Transverse colon (tissue), 4 donors: ENCODE measurements around the gene RPL10. TPM values are rescaled to one million over a fixed set of nuclear protein-coding genes. Genes with fewer than 3 reads are reported as not detected.
"Not testable (repeated sequence)": the region's sequence is repeated elsewhere in the genome, so short reads cannot be mapped to it uniquely, and the experiment has no call there.

Experiments used
- DNase-seq: peaks from one replicate; pipeline ENCODE4 v3.0.0-alpha.2; 2019
- H3K27ac ChIP-seq, 4 donors: fragments of 200-600 bp; sonication (generic); 2 replicates each; pipeline ENCODE4 v1.5.1; 2016 to 2018; ENCODE audit warnings: inconsistent platforms in 4 of 4
- H3K27me3 ChIP-seq: fragments of 200-600 bp; sonication (generic); 2 replicates; pipeline ENCODE4 v1.5.1; 2017; ENCODE audit warnings: inconsistent platforms
- H3K36me3 ChIP-seq, 4 donors: fragments of 200-600 bp; sonication (generic); 2 replicates each; pipeline ENCODE4 v1.5.1; 2017 to 2019; ENCODE audit warnings: inconsistent platforms in 4 of 4
- H3K4me1 ChIP-seq, 4 donors: fragments of 200-600 bp; sonication (generic); 2 replicates each; pipeline ENCODE4 v1.5.1; 2017 to 2020; ENCODE audit warnings: inconsistent platforms in 4 of 4
- H3K4me3 ChIP-seq, 4 donors: fragments of 200-600 bp; sonication (generic); 1 replicate in 1 of 4; 2 replicates in 3 of 4; pipeline versions ENCODE4 v1.5.1 to v1.6.1; 2017 to 2019; ENCODE audit warnings: inconsistent platforms in 4 of 4
- H3K9me3 ChIP-seq, 2 donors: fragments of 200-600 bp; sonication (generic); 2 replicates each; pipeline ENCODE4 v1.5.1; 2017 to 2019; ENCODE audit warnings: inconsistent platforms in 2 of 2
- CTCF ChIP-seq, 5 experiments: fragments of 200-600 bp in 3 of 5; fragments of 450-650 bp in 2 of 5; sonication (generic) in 3 of 5; IDR thresholded peaks; 1 replicate in 2 of 5; 2 replicates in 3 of 5; pipeline ENCODE4 v1.5.1; 2016 to 2017; ENCODE audit warnings: antibody characterized with exemption in 5 of 5, inconsistent platforms in 3 of 5, mild to moderate bottlenecking in 2 of 5, moderate library complexity in 1 of 5
- EP300 ChIP-seq: sonication (generic); formaldehyde crosslinking; IDR thresholded peaks from one replicate; pipeline ENCODE4 v1.6.1; 2017; ENCODE audit warnings: antibody characterized with exemption, low read depth
- POLR2A ChIP-seq: fragments of 450-650 bp; IDR thresholded peaks from one replicate; pipeline ENCODE4 v1.6.1; 2016; ENCODE audit warnings: antibody characterized with exemption, mild to moderate bottlenecking, moderate library complexity
- POLR2AphosphoS5 ChIP-seq, 3 donors: sonication (generic); formaldehyde crosslinking; IDR thresholded peaks; one replicate each; pipeline ENCODE4 v1.6.1; 2016; ENCODE audit warnings: antibody characterized with exemption in 3 of 3
- WGBS, 2 donors: methylation state at CpG; one replicate each; pipeline ENCODE4 v1.1.5; 2018; ENCODE audit warnings: low coverage in 1 of 2; 5-methylcytosine and 5-hydroxymethylcytosine counted together
- in situ Hi-C, 4 donors: fragments of 200-750 bp; cut with MboI; loops; one replicate each; pipeline versions ENCODE4 v1.15.0 to v1.15.1; 2017; ENCODE audit warnings: low sequenced_read_pairs in 3 of 4, low pct_ligation_motif_present in 1 of 4, low pct_unique_long_range_greater_than_20kb in 1 of 4
- intact Hi-C: fragments of 100-400 bp; cut with DNase I; formaldehyde crosslinking; loops from one replicate; pipeline ENCODE4 v1.15.1; 2023; ENCODE audit warnings: low total_unique reads
- total RNA-seq, 4 donors: library from RNA; depleted of rRNA; stranded (reverse); fragments of >200 nt; gene quantifications; one replicate each; pipeline ENCODE4 v1.1.0, GENCODE V29; 2016

RPL10 gene
- total RNA-seq, 4 donors from 2014 or later: 1,352 to 4,861 (median 3,415) TPM

DNA sequence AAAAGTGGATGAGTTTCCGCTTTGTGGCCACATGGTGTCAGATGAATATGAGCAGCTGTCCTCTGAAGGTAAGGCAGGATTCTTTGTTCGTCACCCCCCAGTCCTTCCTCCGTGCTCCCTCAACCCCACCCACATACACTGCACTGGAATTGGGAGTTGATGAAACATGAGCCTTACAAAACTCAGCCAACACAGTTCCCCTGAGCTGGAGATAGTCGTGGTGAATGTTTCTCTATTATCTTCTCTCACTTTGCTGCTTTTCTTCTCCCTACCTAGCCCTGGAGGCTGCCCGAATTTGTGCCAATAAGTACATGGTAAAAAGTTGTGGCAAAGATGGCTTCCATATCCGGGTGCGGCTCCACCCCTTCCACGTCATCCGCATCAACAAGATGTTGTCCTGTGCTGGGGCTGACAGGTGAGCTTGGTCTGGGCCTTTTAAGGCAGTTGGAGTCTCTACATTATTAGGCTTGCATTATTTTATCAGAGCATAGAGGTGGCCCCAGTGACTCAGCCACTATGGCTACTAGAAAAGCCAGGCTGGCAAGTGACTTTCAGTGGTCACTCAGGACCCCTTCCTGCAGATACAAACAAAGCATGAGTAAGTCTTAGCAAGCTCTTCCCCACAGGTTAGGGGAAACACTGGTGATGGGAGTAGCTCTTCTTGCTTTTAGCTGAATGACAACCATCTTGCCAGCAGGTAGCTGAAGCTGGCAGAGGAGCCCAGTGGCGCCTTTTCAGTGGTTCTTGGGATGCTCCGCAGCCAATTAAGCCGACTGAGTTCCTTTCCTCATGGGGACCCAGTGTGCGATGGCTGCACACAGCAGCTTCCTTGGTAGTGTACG is 1.6 kb downstream of the RPL10 start:
- 0 to 65% methylated on average over 1 to 14 of the region's 14 CpGs for WGBS, 2 donors
- no peaks in the 10 kb centered on the region for H3K27me3 ChIP-seq
- peak overlapping the region; percentile 60 to 84 (median 67) for H3K4me3 ChIP-seq
- intact Hi-C loops: loop anchor here (5.0 kb wide), 1 partner anchor 47 kb away; no protein-coding TSS in a partner anchor
- DNase-seq: no peak
- no peaks in the 10 kb centered on the region for H3K9me3 ChIP-seq
- in situ Hi-C loops: loop anchor here in 3 of 4 donors (25.0 kb wide), 1 partner anchor 138 kb away; the partner anchor contains the start of genes G6PD (in 3 of the 3) and IKBKG (in 3 of the 3)
- peak overlapping the region; percentile 97 to 99 (median 98) for H3K27ac ChIP-seq
- TF ChIP-seq EP300 (no peak), POLR2AphosphoS5 (IDR thresholded peaks at IDR 0.05) (no peak), CTCF (IDR thresholded peaks at IDR 0.05) (no peak), POLR2A (no peak)
- H3K36me3 ChIP-seq: peaks cover 0 to 10% (median 0%) of the 10 kb centered on the region in 4 donors
- peaks cover 0 to 20% (median 8%) of the 10 kb centered on the region in 4 donors for H3K4me1 ChIP-seq

DNA sequence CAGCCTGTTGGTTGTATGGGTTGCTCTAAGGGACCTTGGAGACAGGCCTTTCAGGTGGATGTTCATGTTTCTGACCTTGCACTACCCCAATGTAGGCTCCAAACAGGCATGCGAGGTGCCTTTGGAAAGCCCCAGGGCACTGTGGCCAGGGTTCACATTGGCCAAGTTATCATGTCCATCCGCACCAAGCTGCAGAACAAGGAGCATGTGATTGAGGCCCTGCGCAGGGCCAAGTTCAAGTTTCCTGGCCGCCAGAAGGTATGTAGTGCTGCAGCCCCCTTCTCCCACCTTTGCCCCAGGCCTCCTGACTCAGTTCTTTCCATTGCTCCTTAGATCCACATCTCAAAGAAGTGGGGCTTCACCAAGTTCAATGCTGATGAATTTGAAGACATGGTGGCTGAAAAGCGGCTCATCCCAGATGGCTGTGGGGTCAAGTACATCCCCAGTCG is 2.2 kb downstream of the RPL10 start:
- Histone ChIP-seq H3K4me3 (peak overlapping the region in 1 of 4 donors; percentile 84), H3K27ac (peak overlapping the region; percentile 97 to 99 (median 98))
- 77% methylated on average over 6 of the region's 6 CpGs; no CpG with 5 or more reads in 1 of the 2 donors for WGBS, 2 donors

GRCh38 chrX:154401045-154401799 is 3.0 kb downstream of the RPL10 start:
- peak overlapping the region in 1 of 4 donors; percentile 97 for H3K27ac ChIP-seq
- peaks cover 0 to 10% (median 0%) of the 10 kb centered on the region in 4 donors for H3K36me3 ChIP-seq
- DNase-seq: no peak
- intact Hi-C loops: no loop called here
- no peak overlapping the region for H3K4me3 ChIP-seq
- TF ChIP-seq CTCF (IDR thresholded peaks at IDR 0.05) (no peak), POLR2AphosphoS5 (IDR thresholded peaks at IDR 0.05) (peak in 1 of 3 donors; percentile 30)
- no peaks in the 10 kb centered on the region for H3K27me3 ChIP-seq
- in situ Hi-C loops: loop anchor here in 3 of 4 donors (25.0 kb wide), 1 partner anchor 136 kb away; the partner anchor contains the start of genes G6PD (in 3 of the 3) and IKBKG (in 3 of the 3)
- no peaks in the 10 kb centered on the region for H3K9me3 ChIP-seq
- peaks cover 0 to 20% (median 8%) of the 10 kb centered on the region in 4 donors for H3K4me1 ChIP-seq
- WGBS, 2 donors: 46% methylated on average over 6 of the region's 6 CpGs; no CpG with 5 or more reads in 1 of the 2 donors

More for the DNA sequence above, 2.2 kb downstream of the RPL10 start:
- Histone ChIP-seq H3K36me3 (peaks cover 0 to 10% (median 0%) of the 10 kb centered on the region in 4 donors), H3K4me1 (peaks cover 0 to 20% (median 8%) of the 10 kb centered on the region in 4 donors)
- H3K9me3 ChIP-seq, intact Hi-C loops, H3K27me3 ChIP-seq, DNase-seq: not testable (repeated sequence)
- in situ Hi-C loops: loop anchor here in 3 of 4 donors (25.0 kb wide), 1 partner anchor 137 kb away; the partner anchor contains the start of genes G6PD (in 3 of the 3) and IKBKG (in 3 of the 3)

DNA sequence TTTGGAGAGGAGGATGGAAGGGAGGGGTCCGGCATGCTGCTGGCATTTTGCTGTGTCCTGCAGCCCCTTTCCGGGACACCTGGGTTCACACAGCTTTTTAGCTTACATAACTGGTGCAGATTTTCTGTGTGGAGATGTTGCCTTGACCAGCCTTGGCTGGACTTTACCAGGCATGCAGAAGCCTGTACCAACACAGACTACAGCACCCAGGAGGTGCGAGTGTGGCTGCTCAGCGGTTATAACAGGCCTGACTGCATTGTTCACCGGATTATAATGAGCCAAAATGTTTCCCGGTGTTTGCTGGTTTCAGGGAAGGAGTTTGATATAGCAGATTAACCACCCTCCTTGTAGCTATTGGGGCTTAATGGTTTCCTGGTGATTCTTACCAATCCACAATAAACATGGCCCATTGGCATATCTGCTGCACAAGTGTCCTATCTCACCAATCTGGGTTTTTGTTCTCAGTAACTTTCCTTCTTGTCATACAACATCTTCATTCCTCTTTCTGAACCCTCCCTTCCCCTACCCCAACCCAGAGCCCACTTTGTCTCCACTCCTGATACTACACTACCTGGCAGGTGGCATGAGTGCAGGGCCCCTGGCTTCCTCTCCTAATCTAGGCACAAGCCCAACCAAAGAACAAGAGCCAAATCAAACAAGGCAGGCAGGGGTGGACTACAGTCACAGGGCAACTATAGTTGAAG is 3.9 kb downstream of the RPL10 start:
- H3K4me1 ChIP-seq: peaks cover 0 to 16% (median 8%) of the 10 kb centered on the region in 4 donors
- no peaks in the 10 kb centered on the region for H3K27me3 ChIP-seq
- DNase-seq: no peak
- no peak overlapping the region for H3K4me3 ChIP-seq
- no peaks in the 10 kb centered on the region for H3K9me3 ChIP-seq
- H3K36me3 ChIP-seq: peaks cover 0 to 10% (median 0%) of the 10 kb centered on the region in 4 donors
- intact Hi-C loops: no loop called here
- WGBS, 2 donors: 74% methylated on average over 6 of the region's 6 CpGs; no CpG with 5 or more reads in 1 of the 2 donors
- TF ChIP-seq POLR2A: no peak
- TF ChIP-seq POLR2AphosphoS5 (IDR thresholded peaks at IDR 0.05): no peak
- no peak for TF ChIP-seq EP300
- no peak for TF ChIP-seq CTCF (IDR thresholded peaks at IDR 0.05)
- in situ Hi-C loops: loop anchor here in 3 of 4 donors (25.0 kb wide), 1 partner anchor 135 kb away; the partner anchor contains the start of genes G6PD (in 3 of the 3) and IKBKG (in 3 of the 3)
- H3K27ac ChIP-seq: peak overlapping the region in 1 of 4 donors; percentile 97
